ENCODE measurements around the gene THAP7.
"Not testable (repeated sequence)": the region's sequence is repeated elsewhere in the genome, so short reads cannot be mapped to it uniquely, and the experiment has no call there.

Gene THAP7

DNA sequence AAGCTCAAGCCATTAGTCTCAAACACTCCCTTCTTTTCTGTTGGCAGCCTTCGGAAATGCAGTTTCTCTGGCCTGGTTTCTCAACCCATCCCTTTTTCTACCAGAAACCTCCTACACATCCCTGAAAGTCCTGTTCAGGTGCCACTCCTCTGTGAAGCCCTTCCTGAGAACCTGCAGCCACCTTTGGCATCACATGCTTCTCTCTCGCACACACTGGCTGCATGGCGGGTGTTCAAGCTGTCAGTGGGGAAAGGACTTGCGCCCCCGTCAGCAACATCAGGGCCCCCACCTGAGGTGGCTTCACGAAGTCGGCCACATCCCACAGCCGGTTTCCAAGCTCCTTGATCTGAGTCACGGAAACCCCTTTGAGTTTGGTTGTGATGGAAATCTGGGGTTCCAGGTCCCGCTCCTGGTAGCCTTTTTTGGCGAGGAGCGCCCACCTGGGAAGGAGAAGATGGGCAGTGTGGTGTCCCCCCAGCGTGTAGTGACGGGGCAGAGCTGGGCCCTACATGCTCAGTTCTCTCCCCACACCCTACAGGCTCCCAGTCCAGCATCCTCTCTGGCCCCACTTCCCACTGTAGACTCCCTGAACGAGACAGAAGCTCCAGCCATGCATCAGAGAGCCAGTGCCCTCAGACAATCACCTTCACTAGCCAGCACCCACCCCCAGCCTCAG, 42.1 kb upstream of the THAP7 start:
- no peak overlapping the region for H3K27ac ChIP-seq
- TF ChIP-seq CTCF (conservative IDR thresholded peaks at IDR 0.05), result no peak

DNA sequence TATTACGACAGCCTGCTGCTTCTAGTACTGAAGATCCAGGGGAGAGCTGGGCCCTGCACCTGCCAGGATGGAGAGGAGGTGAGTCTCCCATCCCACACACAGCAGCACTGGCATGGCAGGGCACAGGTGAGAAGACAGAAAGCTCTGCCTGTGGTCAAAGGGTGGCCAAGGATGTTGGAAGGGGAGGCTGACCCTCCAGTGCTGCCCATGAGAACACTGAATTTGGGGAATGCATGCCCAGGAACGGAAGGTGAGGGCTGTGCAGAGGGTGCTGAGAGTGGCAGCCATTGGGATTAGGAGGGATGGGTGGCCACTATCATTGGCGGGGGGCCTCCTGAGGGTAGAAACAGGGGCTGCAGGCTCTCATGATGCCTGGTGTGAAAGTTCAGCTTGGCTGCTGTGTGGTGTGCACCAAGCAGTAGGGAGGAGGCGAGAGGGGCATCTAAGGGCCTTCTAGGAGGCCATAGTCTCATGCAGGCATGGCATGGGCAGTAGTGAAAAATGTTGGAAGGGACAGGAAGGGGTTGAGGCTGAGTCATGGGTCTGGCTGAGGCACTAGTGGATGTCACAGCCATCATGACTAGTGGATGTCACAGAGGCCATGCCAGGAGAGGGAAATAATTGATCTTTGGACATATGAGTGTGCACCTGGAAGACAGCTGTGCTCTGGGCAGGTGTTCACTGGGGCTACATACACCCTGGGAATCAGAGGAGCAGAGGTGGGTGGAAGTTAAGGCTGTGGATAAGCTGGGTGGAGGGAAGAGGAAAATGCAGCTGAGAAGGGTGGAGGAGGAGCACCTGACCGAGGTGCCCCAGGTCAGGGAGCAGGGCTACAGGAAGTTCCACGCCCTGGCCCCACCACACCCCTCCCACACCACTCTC, 41.3 kb upstream of the THAP7 start:
- TF ChIP-seq CTCF (conservative IDR thresholded peaks at IDR 0.05), result no peak
- no peak overlapping the region for H3K27ac ChIP-seq

- TF ChIP-seq CTCF (conservative IDR thresholded peaks at IDR 0.05), result no peak
- no peak overlapping the region for H3K27ac ChIP-seq
Measured at GRCh38 chr22:21041937-21042336, 40.0 kb upstream of the THAP7 start.

DNA sequence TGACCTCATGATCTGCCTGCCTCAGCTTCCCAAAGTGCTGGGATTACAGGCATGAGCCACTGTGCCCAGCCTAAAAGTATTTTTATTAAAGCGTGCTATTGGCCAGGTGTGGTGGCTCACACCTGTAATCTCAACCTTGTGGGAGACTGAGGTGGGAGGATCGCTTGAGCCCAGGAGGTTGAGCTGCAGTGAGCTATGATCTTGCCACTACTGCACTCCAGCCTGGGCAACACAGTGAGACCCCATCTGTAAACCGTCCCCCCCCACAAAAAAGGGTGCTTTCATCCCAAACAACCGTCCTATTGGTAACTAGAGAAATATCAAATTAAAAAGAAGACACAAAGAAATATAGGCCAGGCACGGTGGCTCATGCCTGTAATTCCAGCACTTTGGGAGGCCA, 37.2 kb upstream of the THAP7 start:
- not testable (repeated sequence) for H3K27ac ChIP-seq

DNA sequence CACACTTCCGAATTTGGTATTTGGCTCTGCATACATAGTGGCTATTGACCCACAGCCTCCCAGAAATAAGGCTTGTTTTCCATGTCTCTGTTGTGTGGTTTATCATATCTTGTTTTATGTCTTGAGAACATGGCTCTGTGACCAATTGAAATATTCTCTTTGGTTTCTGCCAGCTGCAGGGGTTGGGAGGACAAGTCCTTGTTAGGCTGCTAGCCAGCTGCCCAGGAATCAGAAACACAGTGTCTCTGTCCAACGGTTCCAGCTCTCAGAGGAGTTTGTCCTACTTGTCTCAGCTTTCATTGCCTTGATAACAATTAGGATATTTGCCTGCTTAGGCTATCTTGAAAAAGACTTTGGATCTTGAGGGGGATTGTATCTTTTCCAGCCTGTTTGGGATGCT, 36.5 kb upstream of the THAP7 start:
- no peak overlapping the region for H3K27ac ChIP-seq
- no peak for TF ChIP-seq CTCF (conservative IDR thresholded peaks at IDR 0.05)

GRCh38 chr22:21034989-21035388, 33.1 kb upstream of the THAP7 start:
- no peak for TF ChIP-seq CTCF (conservative IDR thresholded peaks at IDR 0.05)
- H3K27ac ChIP-seq, result no peak overlapping the region

- TF ChIP-seq CTCF (conservative IDR thresholded peaks at IDR 0.05), result no peak
- no peak overlapping the region for H3K27ac ChIP-seq
Measured at GRCh38 chr22:21033895-21034294, 32.0 kb upstream of the THAP7 start.
